H9 (cell line): Measurements from ENCODE around the gene MGST2. TPM values are rescaled to one million over a fixed set of nuclear protein-coding genes. Genes with fewer than 3 reads are reported as not detected.

Source experiments
- DNase-seq: peaks from one replicate; pipeline ENCODE4 v3.0.0-alpha.2; 2017
- H2AFZ ChIP-seq: one replicate; pipeline ENCODE4 v1.6.1; 2013; ENCODE audit warnings: mild to moderate bottlenecking, low read length, control low read depth, moderate library complexity
- H2AK5ac ChIP-seq: 2 replicates; pipeline ENCODE4 v1.6.1; 2013; ENCODE audit warnings: low read length, control low read depth, mixed read lengths; ENCODE audit not compliant: insufficient read length
- H2BK120ac ChIP-seq: one replicate; pipeline ENCODE4 v1.6.1; 2013; ENCODE audit warnings: low read depth, mild to moderate bottlenecking, low read length, control low read depth, inconsistent platforms; ENCODE audit not compliant: poor library complexity, severe bottlenecking
- H2BK12ac ChIP-seq: 2 replicates; pipeline ENCODE4 v1.6.1; 2013; ENCODE audit warnings: low read length, control low read depth, mixed read lengths, low read depth; ENCODE audit not compliant: insufficient read length
- H2BK15ac ChIP-seq: 2 replicates; pipeline ENCODE4 v1.6.1; 2013; ENCODE audit warnings: low read depth, low read length, control low read depth
- H2BK20ac ChIP-seq: one replicate; pipeline ENCODE4 v1.6.1; 2013; ENCODE audit warnings: low read depth, mild to moderate bottlenecking, low read length, control low read depth, inconsistent platforms; ENCODE audit not compliant: poor library complexity, severe bottlenecking
- H2BK5ac ChIP-seq: 2 replicates; pipeline ENCODE4 v1.6.1; 2013; ENCODE audit warnings: low read length, control low read depth, mixed read lengths; ENCODE audit not compliant: insufficient read length
- H3K14ac ChIP-seq: 2 replicates; pipeline ENCODE4 v1.6.1; 2013; ENCODE audit warnings: low read length, control low read depth; ENCODE audit not compliant: insufficient read depth
- H3K18ac ChIP-seq: 2 replicates; pipeline ENCODE4 v1.6.1; 2013; ENCODE audit warnings: low read depth, mild to moderate bottlenecking, mixed read lengths, low read length, control low read depth; ENCODE audit not compliant: insufficient read length
- H3K23ac ChIP-seq: 2 replicates; pipeline ENCODE4 v1.6.1; 2013; ENCODE audit warnings: low read length, control low read depth, mixed read lengths, low read depth; ENCODE audit not compliant: insufficient read length
- H3K23me2 ChIP-seq: 2 replicates; pipeline ENCODE4 v1.6.1; 2013; ENCODE audit warnings: low read depth, mild to moderate bottlenecking, mixed read lengths, low read length, control low read depth; ENCODE audit not compliant: insufficient read length, poor library complexity, severe bottlenecking
- H3K27ac ChIP-seq: 2 replicates; pipeline ENCODE4 v1.5.1; 2013; ENCODE audit warnings: low read length, control low read depth, mixed read lengths, low read depth; ENCODE audit not compliant: insufficient read length
- H3K27me3 ChIP-seq: 2 replicates; pipeline ENCODE4 v1.6.1; 2013; ENCODE audit warnings: low read length, control low read depth, inconsistent platforms; ENCODE audit not compliant: insufficient read depth
- H3K4ac ChIP-seq: 2 replicates; pipeline ENCODE4 v1.6.1; 2013; ENCODE audit warnings: low read depth, mild to moderate bottlenecking, control low read depth, inconsistent platforms, low read length, moderate library complexity
- H3K4me1 ChIP-seq: 2 replicates; pipeline ENCODE4 v1.6.1; 2013; ENCODE audit warnings: low read length, control low read depth, inconsistent platforms; ENCODE audit not compliant: insufficient read depth
- H3K4me2 ChIP-seq: 2 replicates; pipeline ENCODE4 v1.6.1; 2013; ENCODE audit warnings: low read length, control low read depth, mixed read lengths; ENCODE audit not compliant: insufficient read length, insufficient read depth
- H3K56ac ChIP-seq: 2 replicates; pipeline ENCODE4 v1.6.1; 2013; ENCODE audit warnings: low read depth, mild to moderate bottlenecking, mixed read lengths, low read length, control low read depth; ENCODE audit not compliant: insufficient read length
- H3K79me1 ChIP-seq: 2 replicates; pipeline ENCODE4 v1.6.1; 2013; ENCODE audit warnings: low read depth, mild to moderate bottlenecking, moderate library complexity, low read length, control low read depth, inconsistent platforms; ENCODE audit not compliant: insufficient read depth, poor library complexity, severe bottlenecking
- H3K79me2 ChIP-seq: 2 replicates; pipeline ENCODE4 v1.6.1; 2013; ENCODE audit warnings: low read length, control low read depth, inconsistent platforms; ENCODE audit not compliant: insufficient read depth
- H3K9ac ChIP-seq: 2 replicates; pipeline ENCODE4 v1.6.1; 2013; ENCODE audit warnings: low read length, control low read depth, mixed read lengths; ENCODE audit not compliant: insufficient read length; ENCODE audit errors: extremely low read depth
- H3K9me3 ChIP-seq: one replicate; pipeline ENCODE4 v1.6.1; 2013; ENCODE audit warnings: low read depth, low read length, inconsistent platforms; ENCODE audit not compliant: control insufficient read depth
- H3T11ph ChIP-seq: one replicate; pipeline ENCODE4 v1.6.1; 2013; ENCODE audit warnings: mild to moderate bottlenecking, low read length, control low read depth, inconsistent platforms
- H4K20me1 ChIP-seq: one replicate; pipeline ENCODE4 v1.6.1; 2013; ENCODE audit not compliant: control insufficient read depth, insufficient read length, insufficient read depth
- H4K5ac ChIP-seq: 2 replicates; pipeline ENCODE4 v1.6.1; 2013; ENCODE audit warnings: low read depth, mild to moderate bottlenecking, mixed read lengths, low read length, control low read depth; ENCODE audit not compliant: insufficient read length
- H4K8ac ChIP-seq: replicated peaks from 2 replicates; pipeline ENCODE4 v1.6.1; 2013; ENCODE audit warnings: low read length, control low read depth, mixed read lengths, low read depth; ENCODE audit not compliant: insufficient read length
- H4K91ac ChIP-seq: 2 replicates; pipeline ENCODE4 v1.6.1; 2013; ENCODE audit warnings: low read depth, mild to moderate bottlenecking, moderate library complexity, mixed read lengths, low read length, control low read depth; ENCODE audit not compliant: insufficient read length
- H3K27ac Mint-ChIP-seq, 3 experiments: 2 replicates in 2 of 3; 3 replicates in 1 of 3; pipeline ENCODE4 v1.8.0; 2020 to 2021; ENCODE audit warnings: mixed read lengths in 3 of 3, mild to moderate bottlenecking in 1 of 3, moderate library complexity in 1 of 3
- H3K27me3 Mint-ChIP-seq: 2 replicates; pipeline ENCODE4 v1.8.0; 2021; ENCODE audit warnings: low read depth, mild to moderate bottlenecking, moderate library complexity, mixed read lengths
- H3K36me3 Mint-ChIP-seq, 3 experiments: 2 replicates in 2 of 3; 3 replicates in 1 of 3; pipeline ENCODE4 v1.8.0; 2020 to 2021; ENCODE audit warnings: low read depth in 3 of 3, mixed read lengths in 3 of 3; ENCODE audit not compliant: insufficient read depth in 1 of 3
- H3K4me1 Mint-ChIP-seq, 2 experiments: 2 replicates each; pipeline ENCODE4 v1.8.0; 2020; ENCODE audit warnings: mixed read lengths in 2 of 2
- H3K4me3 Mint-ChIP-seq, 2 experiments: 2 replicates in 1 of 2; 3 replicates in 1 of 2; pipeline ENCODE4 v1.8.0; 2020 to 2021; ENCODE audit warnings: mild to moderate bottlenecking in 2 of 2, mixed read lengths in 2 of 2, moderate library complexity in 1 of 2
- H3K9me3 Mint-ChIP-seq, 2 experiments: 2 replicates in 1 of 2; 3 replicates in 1 of 2; pipeline ENCODE4 v1.8.0; 2020; ENCODE audit warnings: mild to moderate bottlenecking in 2 of 2, mixed read lengths in 2 of 2, moderate library complexity in 1 of 2
- CTCF ChIP-seq: fragments of 200-600 bp; sonication (generic); conservative IDR thresholded peaks from 3 replicates; pipeline ENCODE4 v1.8.0; 2021; ENCODE audit warnings: antibody characterized with exemption, mild to moderate bottlenecking
- WGBS: extraction: QIAGEN DNeasy Blood & Tissue Kit; methylation state at CpG from one replicate; pipeline ENCODE4 v1.1.7; 2013; ENCODE audit warnings: missing lambda C conversion rate, low lambda C conversion rate, mixed read lengths; ENCODE audit not compliant: insufficient read length; ENCODE audit errors: extremely low coverage; 5-methylcytosine and 5-hydroxymethylcytosine counted together
- total RNA-seq: library from RNA; stranded (reverse); gene quantifications from 2 replicates; pipeline ENCODE4 v1.2.1, GENCODE V29; 2021

Gene MGST2
- total RNA-seq, 1 experiment from 2014 or later, result 6.4 TPM

GRCh38 chr4:139712882-139713281, 47.3 kb downstream of the MGST2 start:
- no peak overlapping the region for H3K4me2 ChIP-seq
- Mint-ChIP-seq H3K4me1 (peaks cover 5 to 8% of the 10 kb centered on the region in 2 experiments; a peak in 1 of 4 replicates), H3K27me3 (peaks cover 76% of the 10 kb centered on the region), H3K36me3 (peaks cover 1 to 2% (median 1%) of the 10 kb centered on the region in 3 experiments; a peak in 4 of 7 replicates), H3K9me3 (peaks cover 2 to 4% of the 10 kb centered on the region in 2 experiments), H3K27ac (no peak overlapping the region), H3K4me3 (no peak overlapping the region)
- no peak overlapping the region for H2AFZ ChIP-seq
- H3K9ac ChIP-seq, result no peak overlapping the region
- H2AK5ac ChIP-seq, result no peak overlapping the region
- H4K8ac ChIP-seq, result no peak overlapping the region
- no peaks in the 10 kb centered on the region for H3K23me2 ChIP-seq
- H2BK120ac ChIP-seq, result no peak overlapping the region
- H4K91ac ChIP-seq, result no peak overlapping the region
- no CpG with 5 or more reads among the region's 2 CpGs for WGBS
- TF ChIP-seq CTCF, result no peak
- DNase-seq, result no peak
- no peaks in the 10 kb centered on the region for H3K4me1 ChIP-seq
- H3K27me3 ChIP-seq, result peaks cover 17% of the 10 kb centered on the region; the same call in 1 of the 2 replicates
- H3K79me1 ChIP-seq, result no peaks in the 10 kb centered on the region
- no peak overlapping the region for H3K27ac ChIP-seq
- H2BK15ac ChIP-seq, result no peak overlapping the region
- no peak overlapping the region for H3K56ac ChIP-seq
- H3K4ac ChIP-seq, result no peak overlapping the region
- H2BK20ac ChIP-seq, result no peak overlapping the region
- H2BK12ac ChIP-seq, result no peak overlapping the region
- H2BK5ac ChIP-seq, result no peak overlapping the region
- no peak overlapping the region for H3K14ac ChIP-seq
- no peaks in the 10 kb centered on the region for H4K20me1 ChIP-seq
- no peaks in the 10 kb centered on the region for H3K9me3 ChIP-seq
- no peak overlapping the region for H3T11ph ChIP-seq
- H3K79me2 ChIP-seq, result no peaks in the 10 kb centered on the region
- H3K23ac ChIP-seq, result no peak overlapping the region
- H4K5ac ChIP-seq, result no peak overlapping the region
- H3K18ac ChIP-seq, result no peak overlapping the region
